ENCODE measurements around the gene EPC1.
"Not testable (repeated sequence)": the region's sequence is repeated elsewhere in the genome, so short reads cannot be mapped to it uniquely, and the experiment has no call there.

The EPC1 gene, protein sequence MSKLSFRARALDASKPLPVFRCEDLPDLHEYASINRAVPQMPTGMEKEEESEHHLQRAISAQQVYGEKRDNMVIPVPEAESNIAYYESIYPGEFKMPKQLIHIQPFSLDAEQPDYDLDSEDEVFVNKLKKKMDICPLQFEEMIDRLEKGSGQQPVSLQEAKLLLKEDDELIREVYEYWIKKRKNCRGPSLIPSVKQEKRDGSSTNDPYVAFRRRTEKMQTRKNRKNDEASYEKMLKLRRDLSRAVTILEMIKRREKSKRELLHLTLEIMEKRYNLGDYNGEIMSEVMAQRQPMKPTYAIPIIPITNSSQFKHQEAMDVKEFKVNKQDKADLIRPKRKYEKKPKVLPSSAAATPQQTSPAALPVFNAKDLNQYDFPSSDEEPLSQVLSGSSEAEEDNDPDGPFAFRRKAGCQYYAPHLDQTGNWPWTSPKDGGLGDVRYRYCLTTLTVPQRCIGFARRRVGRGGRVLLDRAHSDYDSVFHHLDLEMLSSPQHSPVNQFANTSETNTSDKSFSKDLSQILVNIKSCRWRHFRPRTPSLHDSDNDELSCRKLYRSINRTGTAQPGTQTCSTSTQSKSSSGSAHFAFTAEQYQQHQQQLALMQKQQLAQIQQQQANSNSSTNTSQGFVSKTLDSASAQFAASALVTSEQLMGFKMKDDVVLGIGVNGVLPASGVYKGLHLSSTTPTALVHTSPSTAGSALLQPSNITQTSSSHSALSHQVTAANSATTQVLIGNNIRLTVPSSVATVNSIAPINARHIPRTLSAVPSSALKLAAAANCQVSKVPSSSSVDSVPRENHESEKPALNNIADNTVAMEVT

DNA sequence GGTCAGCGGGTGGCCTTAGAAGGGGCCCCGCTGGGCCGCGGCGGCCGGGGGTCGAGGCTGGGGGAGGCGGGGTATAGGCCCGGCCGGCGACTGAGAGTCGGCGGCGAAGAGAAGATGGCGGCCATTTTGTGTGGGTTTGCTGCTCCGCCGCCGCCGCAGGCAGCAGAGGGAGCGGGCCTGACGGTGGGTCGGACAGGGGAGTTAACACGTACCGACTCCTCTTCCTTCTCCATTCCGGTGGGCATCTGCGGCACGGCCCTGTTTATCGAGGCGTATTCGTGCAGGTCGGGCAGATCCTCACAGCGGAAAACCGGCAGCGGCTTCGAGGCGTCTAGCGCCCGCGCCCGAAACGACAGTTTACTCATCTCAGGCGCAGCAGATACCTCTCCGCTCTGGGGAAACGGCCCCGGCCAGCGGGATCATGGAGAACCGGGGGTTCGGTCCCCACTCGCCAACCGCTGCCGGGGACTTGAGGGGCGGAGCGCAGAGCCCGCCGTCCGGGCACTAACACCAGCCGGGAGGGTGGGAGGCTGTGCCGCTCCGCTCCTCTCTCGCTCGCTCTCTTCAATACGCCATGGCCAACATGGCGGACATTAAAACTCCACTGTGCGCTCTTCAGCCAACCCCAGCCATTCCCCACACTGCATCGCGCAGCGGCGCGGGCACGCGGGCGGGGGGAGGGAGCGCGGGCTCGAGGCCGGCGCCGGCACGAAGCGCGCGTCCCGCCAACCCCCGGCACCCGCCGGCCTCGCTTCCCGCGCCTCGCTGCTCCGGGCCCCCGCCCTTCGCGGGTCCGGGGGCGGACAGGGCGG is at the start of gene EPC1:
Gene EPC1 (minus strand): TSS at position 608 of the 812 bp plus-strand sequence. CDS start 243 bp downstream, at position 365.
- peak; percentile 87 for DNase-seq

DNA sequence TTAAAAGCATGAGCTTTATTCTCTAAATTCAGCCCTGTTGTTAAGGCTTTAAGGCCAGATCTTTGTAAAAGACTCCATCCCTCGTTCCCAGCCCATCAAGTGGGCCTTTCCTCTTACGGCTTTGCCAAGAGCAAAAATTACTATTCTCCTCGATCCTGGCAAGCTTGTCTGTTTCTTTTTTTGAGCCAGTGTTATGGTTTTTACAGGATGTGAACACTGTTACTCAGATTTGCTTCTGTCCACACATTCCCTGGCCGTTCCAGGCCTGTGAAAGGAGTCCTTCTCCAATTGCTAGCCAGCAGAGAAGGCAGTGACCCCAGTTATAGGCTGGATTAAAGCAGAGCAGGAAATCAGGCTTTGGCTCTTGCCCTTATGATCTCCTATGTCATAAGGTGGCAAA is 47.0 kb upstream of the EPC1 start:
- DNase-seq = no peak

DNA sequence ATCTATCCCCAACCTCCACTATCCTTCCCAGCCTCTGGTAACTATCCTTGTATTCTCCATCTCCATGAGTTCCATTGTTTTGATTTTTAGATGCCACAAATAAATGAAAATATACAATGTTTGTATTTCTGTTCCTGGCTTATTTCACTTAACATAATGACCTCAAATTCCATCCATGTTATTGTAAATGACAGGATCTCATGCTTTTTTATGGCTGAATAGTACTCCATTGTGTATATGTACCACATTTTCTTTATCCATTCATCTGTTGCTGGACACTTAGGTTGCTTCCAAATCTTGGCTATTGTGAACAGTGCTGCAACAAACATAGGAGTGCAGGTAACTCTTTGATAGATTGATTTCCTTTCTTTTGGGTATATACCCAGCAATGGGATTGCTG is 45.3 kb upstream of the EPC1 start:
- not testable (repeated sequence) for DNase-seq

DNA sequence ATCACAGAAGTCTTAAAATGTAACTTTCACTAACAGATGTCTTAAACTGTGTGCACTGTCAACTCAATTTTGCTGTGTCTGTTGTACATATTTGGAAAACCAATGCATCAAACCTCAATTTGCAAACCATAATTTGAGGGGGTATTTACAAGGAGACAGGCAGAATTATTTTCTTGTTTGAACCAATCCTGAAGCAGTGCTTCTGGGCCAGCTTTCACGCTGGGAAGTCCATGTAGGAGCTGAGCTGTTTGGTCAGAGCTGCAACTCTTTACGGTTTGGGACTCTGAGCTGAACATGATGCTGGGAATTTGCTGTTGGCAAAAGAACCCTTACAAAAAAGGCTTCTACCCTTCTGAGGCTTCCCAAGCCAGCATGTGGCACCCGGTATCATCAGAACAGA is 43.2 kb upstream of the EPC1 start:
- DNase-seq = no peak

DNA sequence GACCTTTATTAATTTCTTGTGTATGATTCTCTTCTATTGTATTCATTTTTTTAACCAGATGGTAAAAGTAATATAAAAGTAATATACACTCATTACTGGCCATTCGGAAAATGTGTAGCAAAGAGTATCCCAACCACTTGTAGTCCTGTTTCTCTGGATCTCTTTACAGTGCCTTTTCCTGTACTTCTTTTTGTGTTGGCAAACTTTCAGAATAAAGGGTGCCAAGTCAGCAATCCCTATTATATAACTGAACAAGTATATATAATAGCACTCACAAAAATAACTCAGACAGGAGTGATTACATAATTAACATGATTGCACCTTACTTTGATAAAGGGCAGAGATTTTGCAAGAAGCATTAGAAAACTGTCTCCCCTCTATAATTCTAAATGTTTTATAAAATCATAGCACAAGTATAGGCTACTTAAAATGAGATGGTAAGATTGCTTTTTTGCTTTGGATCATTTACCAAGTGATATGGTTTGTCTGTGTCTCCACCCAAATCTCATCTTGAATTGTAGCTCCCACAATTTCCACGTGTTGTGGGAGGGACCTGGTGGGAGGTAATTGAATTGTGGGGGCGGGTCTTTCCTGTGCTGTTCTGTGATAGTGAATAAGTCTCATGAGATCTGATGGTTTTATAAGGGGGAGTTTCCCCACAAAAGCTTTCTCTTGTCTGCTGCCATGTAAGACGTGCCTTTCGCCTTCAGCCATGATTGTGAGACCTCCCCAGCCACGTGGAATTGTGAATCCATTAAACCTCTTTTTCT is 41.5 kb upstream of the EPC1 start:
- DNase-seq = no peak

DNA sequence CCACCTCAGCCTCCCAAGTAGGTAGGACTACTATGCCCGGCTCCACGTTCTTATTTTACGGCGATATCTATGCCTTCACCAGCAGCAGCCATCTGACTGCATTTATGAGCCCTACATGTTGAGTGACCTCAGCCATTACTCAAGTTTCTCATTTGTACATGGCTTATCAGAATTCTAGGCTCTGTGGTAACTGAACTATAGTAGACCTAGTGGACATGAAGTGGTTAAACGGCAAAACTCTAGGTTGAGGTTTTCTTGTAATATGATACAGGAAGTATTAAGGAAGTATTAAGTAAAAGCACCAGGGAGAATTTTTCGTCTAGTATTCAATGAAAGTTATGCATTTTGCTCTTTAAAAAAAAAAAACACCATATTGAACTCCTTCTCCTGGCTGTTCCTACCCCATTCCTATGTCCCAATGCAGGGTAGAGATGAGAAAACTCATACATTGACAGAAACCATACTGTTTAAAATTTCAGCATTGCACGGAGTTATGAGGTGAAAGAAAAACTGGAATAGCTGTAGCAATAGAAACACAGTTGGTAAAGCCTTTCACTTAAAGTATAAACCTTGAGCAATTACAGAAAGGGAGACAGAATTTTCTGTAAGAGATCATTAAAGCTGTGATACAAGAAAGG is 39.8 kb upstream of the EPC1 start:
- no peak for DNase-seq

DNA sequence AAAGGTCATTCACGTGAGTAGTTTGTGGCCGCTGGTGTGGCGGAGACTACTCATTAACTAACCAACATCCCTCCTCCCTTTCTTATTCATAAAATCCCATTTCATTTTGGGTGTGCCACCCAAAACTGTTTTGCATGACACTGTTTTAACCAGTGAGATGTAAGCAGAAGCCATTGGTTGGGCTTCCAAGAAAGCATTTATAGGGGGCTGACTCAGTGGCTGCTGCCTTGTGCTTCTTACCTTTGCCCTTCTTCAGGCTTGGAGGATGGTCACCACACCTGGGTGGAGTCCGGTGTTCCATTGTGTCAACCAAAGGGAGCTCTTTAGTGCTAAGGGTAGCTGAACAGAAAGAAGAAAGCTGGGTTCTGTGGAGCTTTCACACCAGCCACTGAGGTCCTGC is 37.2 kb upstream of the EPC1 start:
- DNase-seq = no peak

DNA sequence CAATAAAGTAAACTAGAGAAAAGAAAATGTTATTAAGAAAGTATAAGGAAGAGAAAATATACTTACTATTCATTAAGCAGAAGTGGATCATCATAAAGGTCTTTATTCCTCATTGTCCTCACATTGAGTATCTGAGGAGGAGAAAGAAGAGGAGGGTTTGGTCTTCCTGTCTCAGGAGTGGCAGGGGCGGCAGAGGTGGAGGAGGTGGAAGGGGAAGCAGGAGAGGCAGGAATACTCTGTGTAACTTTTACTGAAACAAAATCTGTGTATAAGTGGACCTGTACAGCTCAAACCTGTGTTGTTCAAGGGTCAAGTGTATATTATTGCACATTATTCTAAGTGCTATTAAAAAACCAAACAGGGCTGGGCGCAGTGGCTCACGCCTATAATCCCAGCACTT is 34.2 kb upstream of the EPC1 start:
- no peak for DNase-seq

DNA sequence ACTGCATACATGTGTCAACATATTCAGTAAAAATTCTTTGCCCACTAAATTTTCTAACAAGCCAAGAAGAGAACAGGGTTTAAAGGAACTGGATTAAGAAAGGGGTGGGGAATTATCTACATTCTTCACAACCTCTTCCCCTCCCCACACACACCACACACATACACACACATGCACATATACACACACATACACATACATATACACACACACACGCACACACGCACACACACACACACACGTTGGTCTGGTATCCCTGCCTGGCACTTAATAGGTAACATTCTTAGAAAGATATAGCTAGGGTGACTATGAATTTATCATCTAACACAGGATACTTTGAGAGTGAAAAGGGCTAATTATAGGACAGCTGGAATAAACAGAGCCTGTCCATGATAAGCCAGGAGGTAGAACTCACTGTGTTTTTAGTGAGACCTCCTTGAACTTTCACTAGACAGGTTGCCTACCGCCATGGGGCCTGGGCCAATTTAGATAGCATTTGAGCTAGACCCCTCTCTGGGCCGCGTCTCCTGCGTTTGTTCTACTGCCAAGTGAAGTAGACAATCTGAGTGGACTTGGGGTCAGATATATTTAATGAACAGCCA is 33.1 kb upstream of the EPC1 start:
- no peak for DNase-seq

DNA sequence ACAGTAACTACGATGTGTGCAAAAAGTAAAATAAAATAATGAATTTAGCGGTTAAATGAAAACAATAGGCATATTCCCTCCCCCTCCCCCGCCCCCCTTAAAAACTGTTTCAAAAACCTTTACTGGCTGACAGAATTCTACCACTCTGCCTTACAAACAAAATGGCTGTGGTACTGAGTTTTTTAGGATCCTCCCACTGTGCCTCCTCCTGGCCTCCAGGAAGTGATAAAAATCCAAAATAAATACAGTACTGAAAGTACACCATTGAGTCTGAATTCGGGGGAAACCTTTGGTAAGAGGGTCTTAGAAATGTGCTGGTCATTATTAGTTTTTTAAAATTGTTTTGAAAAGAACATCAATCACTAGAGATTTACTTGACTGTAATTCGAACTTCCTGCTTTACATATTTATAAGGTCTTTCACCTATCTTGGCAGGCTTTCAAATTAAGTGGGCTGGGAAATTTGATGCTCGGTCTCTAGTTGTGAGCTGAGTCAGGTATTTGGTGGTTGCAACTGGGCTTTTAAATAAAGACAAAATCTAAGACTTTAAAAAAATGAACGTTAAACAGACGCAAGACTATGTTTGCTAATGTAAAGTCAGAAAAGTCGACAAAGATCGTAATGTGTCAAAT is 32.5 kb upstream of the EPC1 start:
- DNase-seq = peak; percentile 73

DNA sequence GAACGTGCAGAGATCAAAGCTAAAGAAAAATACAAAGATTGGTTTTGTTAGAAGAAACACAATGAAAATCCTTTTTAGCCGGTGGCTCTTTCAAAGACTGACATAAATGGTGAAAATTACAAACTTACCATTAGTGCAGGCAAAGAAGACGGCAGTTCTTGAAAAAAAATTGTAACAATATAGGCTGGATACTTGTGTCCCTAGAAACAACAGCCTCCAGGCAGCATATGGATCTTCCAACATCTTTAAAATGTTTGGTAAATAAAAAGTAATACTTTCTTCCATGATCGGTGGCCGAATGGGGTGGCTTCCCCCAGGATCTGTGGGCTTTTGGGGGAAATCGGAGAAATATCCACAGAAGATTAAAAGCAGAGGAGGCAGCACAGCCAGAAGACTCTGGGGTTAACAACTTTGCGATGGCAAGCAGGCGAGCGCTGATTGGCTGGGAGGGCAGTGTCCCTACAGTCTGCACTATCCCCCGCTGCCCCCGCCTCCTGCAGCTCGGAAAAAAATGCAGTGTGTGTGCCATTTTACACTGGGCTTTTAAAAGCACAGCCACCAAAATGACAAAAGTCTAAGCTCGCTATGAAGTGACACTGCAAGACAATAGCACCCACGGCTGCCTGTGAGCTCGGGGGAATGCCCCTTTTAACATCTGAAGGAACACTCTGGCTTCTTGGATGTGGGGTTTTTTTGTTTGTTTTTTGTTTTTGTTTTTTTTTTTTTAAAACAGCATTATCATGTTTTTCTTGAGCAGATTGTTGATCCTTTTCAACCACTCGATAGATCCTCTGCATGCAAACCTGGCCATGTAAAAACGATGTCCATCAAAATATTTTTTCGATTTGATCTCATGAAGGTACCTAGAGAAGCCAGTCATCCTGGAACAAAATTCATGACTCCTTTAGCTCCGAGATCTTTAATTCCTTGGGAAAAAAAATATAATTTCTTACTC is 31.7 kb upstream of the EPC1 start:
- peak; percentile 88 for DNase-seq

DNA sequence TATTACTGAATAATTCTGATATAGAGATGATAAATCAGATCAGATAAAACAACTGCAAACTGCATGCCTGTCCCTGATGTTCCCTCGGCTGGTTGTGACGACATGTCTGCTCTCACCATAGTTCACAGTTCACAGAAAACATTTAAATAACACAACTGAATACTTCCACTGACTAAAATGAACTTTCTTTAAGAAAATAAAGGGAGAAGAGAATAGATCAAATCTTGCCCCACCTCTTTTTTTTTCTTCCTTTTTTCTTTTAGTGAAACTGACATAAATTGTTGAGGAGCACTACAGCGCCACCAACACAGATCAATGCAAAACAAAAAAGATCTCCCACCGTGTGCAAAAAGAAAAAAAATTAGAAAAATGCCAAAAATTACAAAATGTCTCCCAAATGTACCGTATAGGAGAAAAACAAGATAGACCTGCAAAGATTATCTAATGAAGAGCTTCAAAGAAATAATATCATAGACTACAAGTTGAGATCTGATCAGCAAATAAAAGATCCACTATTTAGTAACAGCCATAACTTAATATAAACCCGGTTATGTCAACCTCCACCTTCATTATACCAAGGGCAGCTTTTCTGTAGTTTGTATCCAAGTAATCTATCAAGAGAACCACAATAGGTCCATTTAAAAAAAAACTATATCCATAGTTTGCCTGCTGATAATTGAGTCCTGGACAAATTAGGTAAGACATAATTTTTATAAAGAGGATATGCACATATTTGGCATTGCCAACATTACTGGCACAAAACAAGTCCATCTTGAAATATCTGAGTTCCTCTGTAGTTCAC is 30.7 kb upstream of the EPC1 start:
- DNase-seq = no peak

DNA sequence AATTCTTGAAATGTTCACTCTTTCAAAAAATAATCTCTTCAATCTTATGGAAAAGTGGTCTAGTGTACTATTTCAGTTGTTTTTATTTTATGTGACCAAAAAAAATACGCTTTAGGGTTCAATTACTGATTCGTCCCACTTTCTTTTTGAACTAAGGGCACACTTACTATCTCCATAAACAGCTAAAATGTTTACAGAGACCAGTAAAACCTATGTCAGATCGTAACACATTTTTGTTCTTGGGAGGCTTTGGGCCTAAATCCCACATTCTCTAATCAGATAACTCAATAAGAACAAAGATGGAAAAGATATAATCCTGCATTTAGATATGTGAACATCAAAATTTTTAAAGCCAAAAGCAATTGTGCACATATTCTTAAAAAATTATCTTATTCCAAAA is 29.8 kb upstream of the EPC1 start:
- DNase-seq = no peak

DNA sequence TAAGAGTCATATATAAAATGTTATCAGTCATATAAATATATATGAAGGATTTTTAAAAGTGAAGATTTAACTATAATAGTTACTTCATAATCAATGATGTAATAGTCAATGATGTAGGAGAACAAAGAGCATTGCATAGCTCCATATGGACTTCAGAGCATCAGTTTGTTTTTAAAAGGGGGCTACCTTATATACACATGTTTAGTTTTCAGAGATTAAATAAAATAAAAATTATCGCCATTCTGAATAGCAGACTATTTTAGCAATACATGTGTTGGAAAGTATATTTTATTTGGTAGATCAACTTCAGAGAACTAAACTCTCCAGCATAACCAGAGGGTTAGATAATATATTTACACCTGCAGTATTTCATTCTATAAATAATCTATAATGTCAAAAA is 29.1 kb upstream of the EPC1 start:
- no peak for DNase-seq

DNA sequence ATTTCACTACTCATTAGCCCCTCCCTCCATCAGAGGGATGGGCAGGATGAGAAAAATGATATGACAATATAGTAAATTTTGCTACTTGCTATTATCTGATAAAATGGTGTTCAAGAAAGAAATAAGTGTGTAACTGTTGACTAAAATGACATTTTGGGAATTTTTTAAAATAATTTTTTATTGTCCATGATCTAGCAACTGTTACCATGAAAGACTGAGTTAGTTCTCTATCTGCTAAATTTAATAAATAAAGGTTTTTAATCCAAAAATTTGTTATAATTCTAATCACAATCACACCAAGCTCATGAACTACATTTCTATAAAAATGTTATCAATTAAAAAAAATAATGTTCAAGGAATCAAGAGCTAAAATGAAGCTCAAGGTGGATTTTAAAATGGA is 28.7 kb upstream of the EPC1 start:
- DNase-seq = no peak

DNA sequence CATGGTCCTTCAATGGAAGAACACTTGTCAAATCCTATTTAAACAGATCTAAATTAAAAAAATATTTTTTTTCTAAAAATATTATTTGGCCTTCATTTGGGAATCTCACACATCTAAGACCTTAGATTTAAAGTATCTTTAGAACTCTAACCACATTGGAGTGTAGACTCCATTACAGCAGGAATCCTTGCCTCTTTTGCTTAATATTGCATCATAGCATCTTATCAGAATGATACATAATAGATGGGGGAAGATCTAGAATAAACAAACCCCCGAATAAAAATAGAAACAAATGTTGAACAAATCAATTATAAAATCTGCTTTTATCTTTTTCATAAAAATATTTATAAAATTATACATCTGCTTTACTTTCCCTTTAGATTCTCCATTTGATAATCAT is 27.6 kb upstream of the EPC1 start:
- no peak for DNase-seq

DNA sequence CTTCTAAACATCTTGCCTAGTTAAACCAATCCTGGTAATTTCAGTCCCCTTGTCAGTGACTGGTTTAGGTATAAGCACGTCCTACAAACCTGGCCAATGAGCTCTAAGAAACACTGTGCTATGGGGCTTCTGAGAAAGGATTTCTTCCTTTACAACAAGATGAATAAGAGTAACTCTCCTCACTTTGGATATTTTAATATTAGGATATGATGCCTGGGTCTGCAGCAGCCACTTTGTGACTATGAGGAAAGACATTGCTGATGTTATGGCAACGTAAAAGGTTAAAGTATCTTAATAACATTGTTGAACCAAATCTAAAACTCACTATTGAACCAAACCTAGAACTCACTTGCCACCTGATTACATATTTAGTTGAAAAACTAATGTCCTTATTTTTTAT is 26.5 kb upstream of the EPC1 start:
- DNase-seq = no peak

DNA sequence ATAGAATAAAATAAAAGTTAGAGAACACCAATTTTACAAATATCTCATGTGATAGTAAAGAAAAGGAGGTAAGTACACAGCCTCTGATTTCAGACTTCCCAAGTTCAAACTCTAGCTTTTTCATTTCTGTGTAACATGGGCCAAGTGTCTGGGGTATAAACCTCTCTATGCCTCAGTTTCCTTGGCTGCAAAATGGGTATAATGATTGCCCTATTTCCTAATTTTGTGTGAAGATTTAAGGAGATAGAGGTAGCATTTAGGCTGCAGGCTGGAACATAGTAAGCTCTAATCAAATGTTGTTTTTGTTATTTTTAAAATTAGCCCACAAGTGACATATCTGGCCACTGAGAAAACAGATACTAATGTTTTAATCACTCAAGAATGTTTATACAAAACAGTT is 26.1 kb upstream of the EPC1 start:
- DNase-seq = no peak
